Measurements from ENCODE around the gene HILPDA.

HILPDA gene

GRCh38 chr7:128455543-128456254, at the start of gene HILPDA:
Gene HILPDA, plus strand, starts transcription at chr7:128455878. Its CDS starts 1,391 bp downstream, at chr7:128457269.
- DNase-seq (ENCODE audit: low read depth in 2 of 2): peak; percentile 92 to 95

DNA sequence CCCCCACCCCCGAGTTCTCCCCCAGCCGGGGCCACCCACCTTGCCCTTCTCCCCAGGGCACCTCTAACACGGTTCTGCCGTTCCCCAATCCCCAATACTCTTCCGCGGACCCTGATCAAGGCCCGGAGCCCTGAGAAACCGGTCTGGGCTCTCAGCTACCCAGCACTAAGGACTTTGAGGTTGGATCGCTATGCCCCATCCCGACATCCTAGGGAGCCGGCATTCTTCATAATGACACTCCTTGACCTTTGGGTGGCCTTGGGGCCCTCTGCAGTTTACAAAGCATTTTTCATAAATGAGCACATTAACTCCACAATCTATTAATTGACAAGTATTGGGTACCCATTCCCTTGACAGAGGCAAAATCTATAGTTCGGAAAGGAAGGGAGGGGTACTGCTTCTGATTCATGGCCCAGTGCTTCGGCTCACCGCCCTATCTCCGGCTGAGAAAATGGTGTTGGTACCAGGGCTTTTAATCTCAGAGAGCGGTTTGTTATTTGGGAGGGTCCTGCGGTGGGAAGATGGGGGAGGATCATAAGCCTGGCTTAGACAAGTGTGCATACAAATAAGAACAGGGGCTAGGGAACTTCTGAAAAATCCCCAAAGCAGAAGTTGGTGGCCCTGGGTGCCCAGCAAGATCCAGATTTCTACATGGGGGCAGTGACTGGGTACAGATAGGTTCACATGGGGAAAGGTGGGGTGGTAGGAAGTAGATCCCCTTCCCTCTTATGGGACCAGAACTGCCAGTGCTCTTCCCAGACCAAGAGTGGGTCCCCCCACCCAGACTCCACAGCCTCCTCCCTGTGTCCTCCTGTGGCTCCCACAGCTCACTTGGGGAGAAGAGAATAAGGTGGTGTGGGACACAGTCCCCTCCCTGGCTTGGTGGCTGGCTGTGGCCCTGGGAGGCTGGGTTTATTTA, 49.1 kb upstream of the HILPDA start:
- no peak for DNase-seq (ENCODE audit: low read depth in 2 of 2)

- no peak for DNase-seq (ENCODE audit: low read depth in 2 of 2)
Observed at GRCh38 chr7:128407233-128407589, 48.5 kb upstream of the HILPDA start.

DNA sequence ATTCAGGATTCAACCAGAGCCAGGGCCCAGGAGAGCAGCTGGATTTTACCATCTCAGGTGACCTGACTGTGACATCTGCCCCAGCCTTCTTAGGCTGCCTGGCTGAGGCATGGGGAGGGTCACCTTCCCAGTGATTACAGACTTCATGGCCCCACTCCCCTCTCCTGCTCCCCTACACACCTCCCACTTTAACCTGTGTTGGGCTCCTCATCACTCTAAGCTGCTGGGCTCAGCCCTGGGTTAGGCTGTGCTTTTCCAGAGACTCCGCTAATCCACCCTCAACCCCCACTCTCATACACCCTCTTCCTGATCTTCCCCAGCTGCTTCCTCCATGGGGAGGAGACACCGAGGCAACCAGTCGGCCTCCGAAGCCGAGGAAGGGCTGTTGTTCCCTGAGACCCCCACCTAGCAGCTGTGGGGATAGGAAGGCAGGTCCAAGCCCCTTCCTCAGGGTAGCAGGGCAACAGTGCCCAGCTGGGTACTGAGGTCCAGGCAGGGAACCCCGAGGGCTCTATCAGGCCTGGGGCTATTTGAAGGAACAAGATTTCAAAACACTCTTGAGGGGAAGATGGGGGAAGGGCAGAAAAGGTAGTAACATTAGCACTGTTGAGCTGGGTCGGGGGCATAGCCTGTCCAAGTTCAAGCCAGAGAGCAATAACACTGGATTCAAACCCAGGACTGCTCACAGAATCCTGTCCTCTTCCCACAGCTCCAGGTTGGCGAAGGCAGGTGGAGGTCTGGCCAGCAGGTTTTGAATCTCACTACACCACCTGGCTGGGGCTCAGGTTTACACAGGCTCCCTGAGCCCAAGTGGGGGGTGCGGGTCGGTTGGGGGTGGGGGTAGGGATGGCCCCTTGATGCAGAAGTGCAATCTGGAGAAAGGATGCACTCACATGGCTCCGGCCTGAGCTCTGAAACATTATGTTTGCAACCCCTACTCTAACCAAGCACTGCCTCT, 47.6 kb upstream of the HILPDA start:
- DNase-seq (ENCODE audit: low read depth in 2 of 2): no peak

DNA sequence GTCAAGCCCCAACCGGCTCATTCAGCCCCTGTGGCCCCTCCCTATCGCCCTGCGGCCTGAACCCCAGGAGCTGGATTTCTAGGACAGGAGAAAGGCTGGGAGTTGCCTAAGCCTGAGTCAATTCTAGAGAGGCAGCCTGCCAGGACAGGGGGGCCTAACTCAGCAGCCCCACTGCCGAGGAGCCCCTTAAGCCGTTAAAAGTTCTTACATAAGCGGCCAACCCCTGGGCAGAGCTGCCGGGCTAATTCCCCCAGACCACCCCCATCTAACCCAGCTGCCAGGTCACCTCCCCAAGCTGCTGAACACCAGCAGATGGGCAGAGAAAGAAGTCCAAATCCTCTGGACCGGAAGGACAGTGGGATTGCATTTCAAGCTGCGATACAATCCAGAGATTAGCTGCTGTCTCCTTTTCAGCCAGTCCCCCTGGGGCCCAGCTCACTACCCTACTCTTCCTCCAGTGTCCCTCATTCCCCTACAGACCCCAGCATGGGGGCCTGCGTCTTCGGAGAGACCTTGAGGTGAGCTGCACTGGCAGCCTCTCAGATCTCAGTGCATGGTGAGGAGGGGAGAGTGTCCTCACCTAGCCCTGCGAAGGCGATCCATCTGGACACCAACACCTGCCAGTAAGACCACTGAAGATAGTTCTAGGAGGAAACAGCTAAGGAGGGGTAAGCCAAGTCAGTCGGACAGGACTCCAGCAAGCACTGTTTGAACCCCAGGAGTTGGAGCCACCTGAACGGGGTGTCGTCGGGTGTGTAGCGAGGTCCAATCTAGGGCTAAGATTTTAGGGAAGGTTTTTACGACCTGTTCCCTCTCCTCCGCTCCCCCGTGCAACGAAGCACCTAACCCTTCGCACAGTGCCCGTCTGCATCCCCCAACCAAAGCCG, 46.7 kb upstream of the HILPDA start:
- no peak for DNase-seq (ENCODE audit: low read depth in 2 of 2)

GRCh38 chr7:128409596-128410450, 45.9 kb upstream of the HILPDA start, which contains the start of gene IMPDH1:
Gene IMPDH1, minus strand, starts transcription at chr7:128409982. Its CDS starts 81 bp downstream, at chr7:128409901.
- peak; percentile 60 to 87 for DNase-seq (ENCODE audit: low read depth in 2 of 2)

DNA sequence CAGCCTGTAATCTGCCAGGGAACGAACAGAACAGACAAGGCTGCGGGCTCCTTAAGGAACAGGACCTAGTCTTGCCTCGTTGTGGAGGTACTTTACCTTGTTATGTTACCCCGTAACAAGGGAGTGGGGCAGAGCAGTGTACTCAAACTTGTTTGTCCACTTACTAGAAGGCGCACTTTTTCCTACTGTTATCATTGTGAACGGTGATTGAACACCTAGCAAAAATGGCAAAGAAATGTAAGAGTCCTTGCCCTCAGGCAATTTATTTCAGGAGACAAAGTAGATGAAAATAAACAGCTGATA, 45.3 kb upstream of the HILPDA start:
- DNase-seq (ENCODE audit: low read depth in 2 of 2): no peak

GRCh38 chr7:128415217-128415785, 40.4 kb upstream of the HILPDA start:
- no peak for DNase-seq (ENCODE audit: low read depth in 2 of 2)

GRCh38 chr7:128417071-128417470, 38.6 kb upstream of the HILPDA start:
- no peak for DNase-seq (ENCODE audit: low read depth in 2 of 2)

DNA sequence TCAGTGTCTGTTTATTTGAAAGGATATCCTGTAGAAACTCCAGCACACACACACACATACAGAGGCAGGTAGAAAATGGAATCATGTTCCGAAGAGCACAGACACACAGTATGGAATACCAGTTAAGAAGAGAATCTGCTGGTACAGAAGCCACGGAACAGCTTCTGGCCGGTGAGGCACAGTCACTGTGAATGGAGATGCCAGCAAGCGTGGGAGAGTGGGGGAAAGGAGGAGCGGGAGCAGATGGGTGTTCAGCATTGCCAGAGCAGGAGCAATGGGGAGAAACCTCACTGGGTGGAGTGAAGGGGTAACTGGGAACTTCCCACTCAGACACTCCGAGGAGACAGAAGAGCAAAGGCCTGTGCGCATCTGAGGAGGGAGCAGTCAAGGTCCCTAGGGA, 36.4 kb upstream of the HILPDA start:
- no peak for DNase-seq (ENCODE audit: low read depth in 2 of 2)

DNA sequence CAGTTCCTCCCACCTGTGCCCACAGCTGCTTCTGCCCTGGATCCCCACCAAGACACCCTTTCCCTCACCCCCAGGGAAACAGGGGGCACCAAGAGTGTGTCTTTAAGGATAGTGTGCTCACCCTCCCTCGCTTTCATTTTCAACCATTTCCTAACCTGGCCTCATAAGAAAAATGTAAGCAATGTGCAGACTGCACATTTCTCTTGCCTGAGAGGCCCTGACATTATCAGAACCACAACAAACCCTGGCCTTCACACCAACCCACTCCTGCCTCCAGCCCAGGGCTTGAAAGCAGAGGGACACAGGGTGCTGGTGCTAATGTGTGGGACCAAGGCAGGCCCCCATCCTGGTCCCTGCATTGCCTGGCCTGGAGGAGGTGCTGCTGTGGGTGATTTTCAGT, 34.9 kb upstream of the HILPDA start:
- DNase-seq (ENCODE audit: low read depth in 2 of 2): no peak

DNA sequence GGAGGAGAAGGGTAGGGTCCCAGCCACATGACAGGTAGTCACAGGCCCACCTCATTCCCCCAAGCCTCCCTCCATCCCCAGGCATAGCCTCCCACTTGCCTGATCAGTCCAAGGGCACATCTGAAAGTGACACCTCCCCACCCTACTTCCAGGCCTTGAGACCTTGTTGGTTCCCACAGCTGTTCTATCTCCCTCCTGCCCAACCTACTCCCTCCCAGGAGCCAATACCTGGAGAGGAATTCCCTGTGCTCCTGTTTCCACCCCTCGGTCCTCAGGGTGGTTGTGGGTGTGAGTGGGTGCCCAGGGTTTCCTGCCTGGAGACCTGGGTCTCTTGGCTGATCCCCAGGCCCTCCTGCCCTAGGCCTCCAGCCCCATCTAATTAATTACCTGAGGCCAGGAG, 34.3 kb upstream of the HILPDA start:
- no peak for DNase-seq (ENCODE audit: low read depth in 2 of 2)

GRCh38 chr7:128422037-128422436, 33.6 kb upstream of the HILPDA start:
- no peak for DNase-seq (ENCODE audit: low read depth in 2 of 2)

DNA sequence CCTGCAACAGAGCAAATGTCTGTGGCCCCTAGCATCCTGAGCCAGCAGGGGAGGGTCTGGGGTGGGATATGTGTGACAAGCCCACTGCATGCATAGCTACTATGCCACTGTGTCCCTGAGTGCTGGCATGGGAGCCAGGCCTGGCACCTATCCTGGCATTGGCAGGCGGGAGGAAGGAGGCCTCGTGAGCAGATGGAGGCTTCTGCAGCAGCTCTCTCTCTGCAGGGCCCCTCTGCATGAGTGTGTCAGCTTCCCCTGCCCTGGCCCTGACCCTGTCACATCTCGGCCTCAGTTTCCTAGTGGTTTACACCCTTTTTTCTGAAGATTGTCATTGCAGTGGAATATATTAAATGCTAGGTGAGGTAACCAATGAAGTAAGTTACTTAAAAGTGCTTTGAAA, 32.8 kb upstream of the HILPDA start:
- DNase-seq (ENCODE audit: low read depth in 2 of 2): no peak

DNA sequence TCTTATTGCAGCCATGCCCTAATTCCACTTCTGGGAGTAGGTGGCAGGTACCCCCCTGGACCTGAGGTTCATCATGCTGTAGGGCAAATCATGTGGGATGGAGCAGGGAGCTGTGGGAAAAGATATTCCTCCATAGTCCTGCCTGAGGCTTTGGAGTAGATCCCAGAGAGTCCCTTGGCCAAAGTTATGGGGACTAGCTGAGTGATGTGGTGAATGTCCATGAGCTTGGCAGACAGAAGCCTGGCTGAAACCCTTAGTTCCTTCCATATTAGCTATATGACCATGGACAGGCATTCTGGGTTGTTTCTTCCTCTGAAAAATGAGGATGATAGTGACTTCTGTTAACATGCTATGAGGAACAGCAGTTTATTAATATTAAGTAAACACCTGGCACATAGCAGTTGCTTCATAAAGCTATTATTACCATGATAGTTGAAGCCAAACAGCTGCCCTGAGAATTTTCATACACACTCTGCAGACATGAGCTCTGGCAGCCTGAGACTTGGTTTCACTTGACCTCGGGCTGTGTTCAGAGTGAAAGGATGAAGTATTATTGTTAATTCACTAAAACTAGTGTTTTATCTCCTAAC, 30.9 kb upstream of the HILPDA start:
- DNase-seq (ENCODE audit: low read depth in 2 of 2): no peak

DNA sequence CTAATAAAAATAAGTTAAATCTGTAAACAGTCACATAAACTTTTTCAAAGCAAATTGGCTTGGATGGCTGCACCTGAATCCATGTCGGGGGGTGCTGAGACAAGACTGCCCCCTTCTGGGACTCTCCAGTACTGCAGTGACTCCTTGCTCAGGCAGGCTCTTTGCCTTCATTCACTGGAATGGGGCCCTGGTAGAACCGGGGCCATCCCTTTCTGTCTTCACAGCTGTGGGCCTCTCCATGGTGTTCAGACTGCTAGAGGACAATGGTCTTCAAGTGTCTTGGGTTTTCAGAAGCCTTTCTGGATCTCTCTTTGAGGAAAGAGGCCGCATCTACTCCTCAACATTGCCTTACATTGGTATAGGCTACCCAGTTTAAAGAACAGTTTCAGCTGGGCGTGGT, 29.8 kb upstream of the HILPDA start:
- DNase-seq (ENCODE audit: low read depth in 2 of 2): peak; percentile 65 to 70

- DNase-seq (ENCODE audit: low read depth in 2 of 2): no peak
Observed at GRCh38 chr7:128427289-128427891, 28.3 kb upstream of the HILPDA start.

DNA sequence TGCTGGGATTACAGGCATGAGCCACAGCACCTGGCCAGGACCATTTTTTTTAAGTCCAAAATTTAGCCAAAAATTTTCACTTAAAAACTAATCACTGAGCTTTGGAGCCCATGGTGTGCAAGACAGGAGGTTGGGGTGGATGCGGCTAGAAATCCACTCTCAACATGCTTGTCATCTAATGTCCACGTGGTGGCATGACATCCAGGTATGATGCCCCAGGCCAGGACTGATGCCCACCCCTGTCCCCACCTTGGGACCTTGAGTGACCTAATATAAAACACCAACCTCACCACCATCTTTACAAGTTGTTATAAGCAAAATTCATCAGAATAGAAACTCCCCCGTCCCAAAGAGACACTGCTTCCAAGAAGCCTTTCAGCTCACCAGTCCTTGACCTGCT, 25.5 kb upstream of the HILPDA start:
- DNase-seq (ENCODE audit: low read depth in 2 of 2): no peak

GRCh38 chr7:128431221-128431620, 24.5 kb upstream of the HILPDA start:
- DNase-seq (ENCODE audit: low read depth in 2 of 2): no peak
